ENCODE data around the gene TNIK.

DNA sequence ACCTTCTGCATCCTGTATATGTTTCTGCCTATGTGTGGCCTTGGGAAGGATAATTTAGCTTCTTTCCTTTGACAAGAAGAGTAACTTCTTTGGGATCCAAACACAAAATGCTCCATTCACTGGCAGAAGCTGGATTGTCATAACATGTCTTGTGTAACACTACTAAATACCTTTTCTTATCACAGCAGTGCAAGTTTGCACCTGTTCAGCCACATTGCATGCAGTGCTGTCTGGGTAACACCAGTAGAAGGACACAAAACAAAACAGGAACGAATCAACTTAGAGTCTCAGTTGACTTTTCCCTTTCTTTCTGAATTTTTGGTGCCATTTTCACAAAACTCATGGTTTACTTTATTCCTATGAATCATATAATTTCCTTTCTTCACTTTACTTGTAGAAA is 43.6 kb upstream of the TNIK start:
- TF ChIP-seq NRF1 (IDR thresholded peaks at IDR 0.05; ENCODE audit: low read depth, low read length) (no peak), YY1 (IDR thresholded peaks at IDR 0.05; ENCODE audit: low read depth) (no peak), RAD21 (IDR thresholded peaks at IDR 0.05; ENCODE audit: low read length) (no peak), NFIC (IDR thresholded peaks at IDR 0.05; ENCODE audit: borderline replicate concordance) (no peak), SIN3A (IDR thresholded peaks at IDR 0.05; ENCODE audit: borderline replicate concordance, low read depth, low read length) (no peak), CHD2 (IDR thresholded peaks at IDR 0.05; ENCODE audit: low read length, partially characterized antibody) (no peak), FOXM1 (IDR thresholded peaks at IDR 0.05; ENCODE audit: low read depth) (no peak), TEAD4 (IDR thresholded peaks at IDR 0.05; ENCODE audit: borderline replicate concordance, insufficient read depth) (no peak), ELF1 (IDR thresholded peaks at IDR 0.05) (no peak), GABPA (IDR thresholded peaks at IDR 0.05; ENCODE audit: low read depth) (no peak)
- TF ChIP-seq, protein P1, sequence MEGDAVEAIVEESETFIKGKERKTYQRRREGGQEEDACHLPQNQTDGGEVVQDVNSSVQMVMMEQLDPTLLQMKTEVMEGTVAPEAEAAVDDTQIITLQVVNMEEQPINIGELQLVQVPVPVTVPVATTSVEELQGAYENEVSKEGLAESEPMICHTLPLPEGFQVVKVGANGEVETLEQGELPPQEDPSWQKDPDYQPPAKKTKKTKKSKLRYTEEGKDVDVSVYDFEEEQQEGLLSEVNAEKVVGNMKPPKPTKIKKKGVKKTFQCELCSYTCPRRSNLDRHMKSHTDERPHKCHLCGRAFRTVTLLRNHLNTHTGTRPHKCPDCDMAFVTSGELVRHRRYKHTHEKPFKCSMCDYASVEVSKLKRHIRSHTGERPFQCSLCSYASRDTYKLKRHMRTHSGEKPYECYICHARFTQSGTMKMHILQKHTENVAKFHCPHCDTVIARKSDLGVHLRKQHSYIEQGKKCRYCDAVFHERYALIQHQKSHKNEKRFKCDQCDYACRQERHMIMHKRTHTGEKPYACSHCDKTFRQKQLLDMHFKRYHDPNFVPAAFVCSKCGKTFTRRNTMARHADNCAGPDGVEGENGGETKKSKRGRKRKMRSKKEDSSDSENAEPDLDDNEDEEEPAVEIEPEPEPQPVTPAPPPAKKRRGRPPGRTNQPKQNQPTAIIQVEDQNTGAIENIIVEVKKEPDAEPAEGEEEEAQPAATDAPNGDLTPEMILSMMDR (IDR thresholded peaks at IDR 0.05): no peak
- TF ChIP-seq, protein P2, sequence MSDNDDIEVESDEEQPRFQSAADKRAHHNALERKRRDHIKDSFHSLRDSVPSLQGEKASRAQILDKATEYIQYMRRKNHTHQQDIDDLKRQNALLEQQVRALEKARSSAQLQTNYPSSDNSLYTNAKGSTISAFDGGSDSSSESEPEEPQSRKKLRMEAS (IDR thresholded peaks at IDR 0.05; ENCODE audit: low read depth): no peak
- TF ChIP-seq, protein P3, sequence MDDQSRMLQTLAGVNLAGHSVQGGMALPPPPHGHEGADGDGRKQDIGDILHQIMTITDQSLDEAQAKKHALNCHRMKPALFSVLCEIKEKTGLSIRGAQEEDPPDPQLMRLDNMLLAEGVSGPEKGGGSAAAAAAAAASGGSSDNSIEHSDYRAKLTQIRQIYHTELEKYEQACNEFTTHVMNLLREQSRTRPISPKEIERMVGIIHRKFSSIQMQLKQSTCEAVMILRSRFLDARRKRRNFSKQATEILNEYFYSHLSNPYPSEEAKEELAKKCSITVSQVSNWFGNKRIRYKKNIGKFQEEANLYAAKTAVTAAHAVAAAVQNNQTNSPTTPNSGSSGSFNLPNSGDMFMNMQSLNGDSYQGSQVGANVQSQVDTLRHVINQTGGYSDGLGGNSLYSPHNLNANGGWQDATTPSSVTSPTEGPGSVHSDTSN (IDR thresholded peaks at IDR 0.05): no peak
- TF ChIP-seq, protein P4, sequence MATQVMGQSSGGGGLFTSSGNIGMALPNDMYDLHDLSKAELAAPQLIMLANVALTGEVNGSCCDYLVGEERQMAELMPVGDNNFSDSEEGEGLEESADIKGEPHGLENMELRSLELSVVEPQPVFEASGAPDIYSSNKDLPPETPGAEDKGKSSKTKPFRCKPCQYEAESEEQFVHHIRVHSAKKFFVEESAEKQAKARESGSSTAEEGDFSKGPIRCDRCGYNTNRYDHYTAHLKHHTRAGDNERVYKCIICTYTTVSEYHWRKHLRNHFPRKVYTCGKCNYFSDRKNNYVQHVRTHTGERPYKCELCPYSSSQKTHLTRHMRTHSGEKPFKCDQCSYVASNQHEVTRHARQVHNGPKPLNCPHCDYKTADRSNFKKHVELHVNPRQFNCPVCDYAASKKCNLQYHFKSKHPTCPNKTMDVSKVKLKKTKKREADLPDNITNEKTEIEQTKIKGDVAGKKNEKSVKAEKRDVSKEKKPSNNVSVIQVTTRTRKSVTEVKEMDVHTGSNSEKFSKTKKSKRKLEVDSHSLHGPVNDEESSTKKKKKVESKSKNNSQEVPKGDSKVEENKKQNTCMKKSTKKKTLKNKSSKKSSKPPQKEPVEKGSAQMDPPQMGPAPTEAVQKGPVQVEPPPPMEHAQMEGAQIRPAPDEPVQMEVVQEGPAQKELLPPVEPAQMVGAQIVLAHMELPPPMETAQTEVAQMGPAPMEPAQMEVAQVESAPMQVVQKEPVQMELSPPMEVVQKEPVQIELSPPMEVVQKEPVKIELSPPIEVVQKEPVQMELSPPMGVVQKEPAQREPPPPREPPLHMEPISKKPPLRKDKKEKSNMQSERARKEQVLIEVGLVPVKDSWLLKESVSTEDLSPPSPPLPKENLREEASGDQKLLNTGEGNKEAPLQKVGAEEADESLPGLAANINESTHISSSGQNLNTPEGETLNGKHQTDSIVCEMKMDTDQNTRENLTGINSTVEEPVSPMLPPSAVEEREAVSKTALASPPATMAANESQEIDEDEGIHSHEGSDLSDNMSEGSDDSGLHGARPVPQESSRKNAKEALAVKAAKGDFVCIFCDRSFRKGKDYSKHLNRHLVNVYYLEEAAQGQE (IDR thresholded peaks at IDR 0.05; ENCODE audit: low read depth, low read length): no peak
